Esophagus squamous epithelium (tissue), 4 donors: ENCODE results near the gene CLN3. TPM values are rescaled to one million over a fixed set of nuclear protein-coding genes. Genes with fewer than 3 reads are reported as not detected.

ENCODE experiments used
- total RNA-seq, 4 donors: library from RNA; depleted of rRNA; stranded (reverse); fragments of >200 nt; gene quantifications; one replicate each; pipeline ENCODE4 v1.1.0, GENCODE V29; 2016

CLN3 gene
- total RNA-seq, 4 donors from 2014 or later = 12.2 to 40.2 (median 19.0) TPM

Other genes starting within 250 kb of the CLN3 start
- gene SBK1, start 199.5 kb downstream of the CLN3 start, total RNA-seq = under 1 TPM; 0.29 to 0.95 (median 0.48) TPM
- gene NPIPB6, start 128.6 kb downstream of the CLN3 start, total RNA-seq = 1 to 10 TPM in 3 of 4 donors, under 1 TPM in 1; 0.21 to 3.8 (median 2.1) TPM
- 100 to 1,000 TPM; 115 to 271 (median 124) TPM for gene EIF3CL, start 88.2 kb downstream of the CLN3 start, total RNA-seq
- not detected for gene NPIPB7, start 19.7 kb downstream of the CLN3 start, total RNA-seq
- 1 to 10 TPM in 2 of 4 donors, under 1 TPM in 2; 0.49 to 2.1 (median 0.98) TPM for gene APOBR, start 2.6 kb upstream of the CLN3 start, total RNA-seq
- gene IL27, start 14.8 kb upstream of the CLN3 start, total RNA-seq = not detected
- 10 to 100 TPM in 3 of 4 donors, 1 to 10 TPM in 1; 5.2 to 21.4 (median 15.0) TPM for gene NUPR1, start 46.9 kb upstream of the CLN3 start, total RNA-seq
- 10 to 100 TPM; 11.0 to 31.3 (median 13.1) TPM for gene SGF29, start 61.8 kb upstream of the CLN3 start, total RNA-seq
- under 1 TPM in 3 of 4 donors, not detected in 1; 0.26 to 0.49 (median 0.38) TPM for gene SULT1A2, start 105.0 kb upstream of the CLN3 start, total RNA-seq
- 10 to 100 TPM in 2 of 4 donors, 1 to 10 TPM in 2; 4.1 to 17.2 (median 8.3) TPM for gene SULT1A1, start 118.0 kb upstream of the CLN3 start, total RNA-seq
- gene NPIPB8, start 146.0 kb upstream of the CLN3 start, total RNA-seq = under 1 TPM in 1 of 4 donors, not detected in 3; 0.22 TPM
- 100 to 1,000 TPM; 187 to 337 (median 204) TPM for gene EIF3C, start 219.4 kb upstream of the CLN3 start, total RNA-seq